ENCODE measurements around the gene FICD.
"Not testable (repeated sequence)": the region's sequence is repeated elsewhere in the genome, so short reads cannot be mapped to it uniquely, and the experiment has no call there.

The FICD gene

GRCh38 chr12:108514973-108515814 is at the start of gene FICD:
Gene FICD (plus strand): TSS chr12:108515277. CDS start chr12:108516973, 1,696 bp downstream.
- intact Hi-C loops (cut with DNase I): loop anchor here (5.0 to 10.0 kb wide), 3 partner anchors 47 to 833 kb away; partner anchors contain the start of genes ISCU and SART3
- DNase-seq: peak; percentile 100

GRCh38 chr12:108465417-108465816 is 49.7 kb upstream of the FICD start:
- no peak for DNase-seq
- intact Hi-C loops (cut with DNase I): no loop called here

- intact Hi-C loops (cut with DNase I): no loop called here
- peak in 2 of 42 donors; percentile 12 to 19 for DNase-seq
Observed at GRCh38 chr12:108468196-108468968, 46.7 kb upstream of the FICD start.

GRCh38 chr12:108473400-108474055 is 41.5 kb upstream of the FICD start:
- no peak for DNase-seq
- intact Hi-C loops (cut with DNase I): no loop called here

GRCh38 chr12:108475396-108475795 is 39.7 kb upstream of the FICD start:
- no peak for DNase-seq
- intact Hi-C loops (cut with DNase I): no loop called here

GRCh38 chr12:108477055-108477880 is 37.8 kb upstream of the FICD start:
- intact Hi-C loops (cut with DNase I): no loop called here
- no peak for DNase-seq

GRCh38 chr12:108477881-108478259 is 37.2 kb upstream of the FICD start:
- intact Hi-C loops (cut with DNase I): no loop called here
- no peak for DNase-seq

GRCh38 chr12:108478611-108479206 is 36.4 kb upstream of the FICD start:
- DNase-seq: no peak
- intact Hi-C loops (cut with DNase I): no loop called here

GRCh38 chr12:108479364-108480070 is 35.6 kb upstream of the FICD start:
- intact Hi-C loops (cut with DNase I): no loop called here
- DNase-seq: no peak

GRCh38 chr12:108482717-108483212 is 32.3 kb upstream of the FICD start:
- intact Hi-C loops (cut with DNase I): no loop called here
- DNase-seq: peak; percentile 24 to 87 (median 62)

GRCh38 chr12:108483213-108484059 is 31.6 kb upstream of the FICD start:
- no peak for DNase-seq
- intact Hi-C loops (cut with DNase I): no loop called here

- intact Hi-C loops (cut with DNase I): no loop called here
- no peak for DNase-seq
Observed at GRCh38 chr12:108484431-108484830, 30.6 kb upstream of the FICD start.

GRCh38 chr12:108484845-108485244 is 30.2 kb upstream of the FICD start:
- DNase-seq: no peak
- intact Hi-C loops (cut with DNase I): no loop called here

GRCh38 chr12:108485371-108485770 is 29.7 kb upstream of the FICD start:
- DNase-seq; intact Hi-C loops (cut with DNase I): not testable (repeated sequence)

- DNase-seq; intact Hi-C loops (cut with DNase I): not testable (repeated sequence)
Observed at GRCh38 chr12:108487029-108487428, 28.0 kb upstream of the FICD start.

- intact Hi-C loops (cut with DNase I): no loop called here
- no peak for DNase-seq
Observed at GRCh38 chr12:108491256-108491655, 23.8 kb upstream of the FICD start.

- DNase-seq: no peak
- intact Hi-C loops (cut with DNase I): no loop called here
Observed at GRCh38 chr12:108495054-108495453, 20.0 kb upstream of the FICD start.
